ENCODE data around the gene CEACAM3.

GRCh38 chr19:41847351-41848105, 51.1 kb downstream of the CEACAM3 start:
- TF ChIP-seq, protein P1, sequence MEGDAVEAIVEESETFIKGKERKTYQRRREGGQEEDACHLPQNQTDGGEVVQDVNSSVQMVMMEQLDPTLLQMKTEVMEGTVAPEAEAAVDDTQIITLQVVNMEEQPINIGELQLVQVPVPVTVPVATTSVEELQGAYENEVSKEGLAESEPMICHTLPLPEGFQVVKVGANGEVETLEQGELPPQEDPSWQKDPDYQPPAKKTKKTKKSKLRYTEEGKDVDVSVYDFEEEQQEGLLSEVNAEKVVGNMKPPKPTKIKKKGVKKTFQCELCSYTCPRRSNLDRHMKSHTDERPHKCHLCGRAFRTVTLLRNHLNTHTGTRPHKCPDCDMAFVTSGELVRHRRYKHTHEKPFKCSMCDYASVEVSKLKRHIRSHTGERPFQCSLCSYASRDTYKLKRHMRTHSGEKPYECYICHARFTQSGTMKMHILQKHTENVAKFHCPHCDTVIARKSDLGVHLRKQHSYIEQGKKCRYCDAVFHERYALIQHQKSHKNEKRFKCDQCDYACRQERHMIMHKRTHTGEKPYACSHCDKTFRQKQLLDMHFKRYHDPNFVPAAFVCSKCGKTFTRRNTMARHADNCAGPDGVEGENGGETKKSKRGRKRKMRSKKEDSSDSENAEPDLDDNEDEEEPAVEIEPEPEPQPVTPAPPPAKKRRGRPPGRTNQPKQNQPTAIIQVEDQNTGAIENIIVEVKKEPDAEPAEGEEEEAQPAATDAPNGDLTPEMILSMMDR (IDR thresholded peaks at IDR 0.05): no peak
- no peak for TF ChIP-seq POLR2A (IDR thresholded peaks at IDR 0.05)
